Urinary bladder (tissue), 4 donors: ENCODE results near the gene DHRSX. TPM values are rescaled to one million over a fixed set of nuclear protein-coding genes. Genes with fewer than 3 reads are reported as not detected.
"Not testable (repeated sequence)": the region's sequence is repeated elsewhere in the genome, so short reads cannot be mapped to it uniquely, and the experiment has no call there.

Experiments used
- DNase-seq: peaks from one replicate; pipeline ENCODE4 v3.0.0-alpha.2; 2015; ENCODE audit errors: extremely low spot score
- H3K27ac ChIP-seq: one replicate; pipeline ENCODE4 v1.5.1; 2013; ENCODE audit warnings: low read depth, mild to moderate bottlenecking, moderate library complexity
- H3K36me3 ChIP-seq: one replicate; pipeline ENCODE4 v1.6.1; 2013; ENCODE audit warnings: mild to moderate bottlenecking, moderate library complexity; ENCODE audit not compliant: insufficient read depth
- H3K4me1 ChIP-seq: one replicate; pipeline ENCODE4 v1.6.1; 2013; ENCODE audit warnings: mild to moderate bottlenecking, moderate library complexity; ENCODE audit not compliant: insufficient read depth
- H3K4me3 ChIP-seq: one replicate; pipeline ENCODE4 v1.5.1; 2013; ENCODE audit warnings: low read depth, low read length
- WGBS: extraction: QIAGEN DNeasy Blood & Tissue Kit; methylation state at CpG from one replicate; pipeline ENCODE4 v1.1.7; 2013; 5-methylcytosine and 5-hydroxymethylcytosine counted together
- polyA plus RNA-seq: library from polyadenylated mRNA; stranded (reverse); fragments of 200-250 nt; gene quantifications from one replicate; pipeline ENCODE4 v1.2.3, GENCODE V29; 2013
- total RNA-seq: library from RNA; depleted of rRNA; stranded (reverse); fragments of >200 nt; gene quantifications from one replicate; pipeline ENCODE4 v1.2.3, GENCODE V29; 2014
- donor health status: healthy with polysubstance abuse.
- donor health status: healthy.

DHRSX gene
- total and polyA plus RNA-seq, 2 donors = 17.3 to 19.9 TPM

GRCh38 chrX:2469196-2469685 lies 31.5 kb downstream of the DHRSX start:
- no peak for DNase-seq
- H3K4me3 ChIP-seq = no peak overlapping the region
- 92% methylated on average over 22 of the region's 22 CpGs for WGBS
- no peaks in the 10 kb centered on the region for H3K36me3 ChIP-seq
- H3K27ac ChIP-seq = no peak overlapping the region
- no peaks in the 10 kb centered on the region for H3K4me1 ChIP-seq

- no peak overlapping the region for H3K4me3 ChIP-seq
- H3K27ac ChIP-seq = no peak overlapping the region
- H3K36me3 ChIP-seq = no peaks in the 10 kb centered on the region
- DNase-seq = no peak
- no peaks in the 10 kb centered on the region for H3K4me1 ChIP-seq
- 91% methylated on average over 32 of the region's 32 CpGs for WGBS
These were observed 32.2 kb downstream of the DHRSX start for GRCh38 chrX:2468261-2469195.

- 70% methylated on average over 20 of the region's 20 CpGs for WGBS
- Histone ChIP-seq H3K4me3 (no peak overlapping the region), H3K36me3 (no peaks in the 10 kb centered on the region), H3K4me1 (no peaks in the 10 kb centered on the region), H3K27ac (no peak overlapping the region)
- no peak for DNase-seq
These were observed 33.7 kb downstream of the DHRSX start for GRCh38 chrX:2466876-2467656.

- Histone ChIP-seq H3K27ac (no peak overlapping the region), H3K4me3 (no peak overlapping the region), H3K36me3 (no peaks in the 10 kb centered on the region), H3K4me1 (no peaks in the 10 kb centered on the region)
- 85% methylated on average over 15 of the region's 15 CpGs for WGBS
- no peak for DNase-seq
These were observed 36.1 kb downstream of the DHRSX start for GRCh38 chrX:2464677-2465166.

GRCh38 chrX:2463973-2464676 lies 36.7 kb downstream of the DHRSX start:
- H3K36me3 ChIP-seq = no peaks in the 10 kb centered on the region
- H3K4me1 ChIP-seq = no peaks in the 10 kb centered on the region
- DNase-seq = no peak
- no peak overlapping the region for H3K27ac ChIP-seq
- no peak overlapping the region for H3K4me3 ChIP-seq
- WGBS = 83% methylated on average over 27 of the region's 31 CpGs

GRCh38 chrX:2463481-2463880 lies 37.3 kb downstream of the DHRSX start:
- 68% methylated on average over 10 of the region's 10 CpGs for WGBS
- not testable (repeated sequence) for H3K36me3 ChIP-seq

GRCh38 chrX:2462780-2463179 lies 38.0 kb downstream of the DHRSX start:
- H3K4me1 ChIP-seq = no peaks in the 10 kb centered on the region
- H3K36me3 ChIP-seq = no peaks in the 10 kb centered on the region
- H3K27ac ChIP-seq = no peak overlapping the region
- WGBS = 92% methylated on average over 3 of the region's 3 CpGs
- DNase-seq = no peak
- H3K4me3 ChIP-seq = no peak overlapping the region

More at GRCh38 chrX:2463481-2463880, 37.3 kb downstream of the DHRSX start:
- DNase-seq, H3K27ac ChIP-seq, H3K4me3 ChIP-seq, H3K4me1 ChIP-seq: not testable (repeated sequence)

- Histone ChIP-seq H3K4me3 (no peak overlapping the region), H3K4me1 (no peaks in the 10 kb centered on the region), H3K27ac (no peak overlapping the region), H3K36me3 (no peaks in the 10 kb centered on the region)
- DNase-seq = no peak
- WGBS = 37% methylated on average over 5 of the region's 5 CpGs
These were observed 38.7 kb downstream of the DHRSX start for GRCh38 chrX:2462074-2462473.

- WGBS = 81% methylated on average over 8 of the region's 8 CpGs
- H3K4me3 ChIP-seq = no peak overlapping the region
- no peak for DNase-seq
- no peaks in the 10 kb centered on the region for H3K36me3 ChIP-seq
- H3K27ac ChIP-seq = no peak overlapping the region
- H3K4me1 ChIP-seq = no peaks in the 10 kb centered on the region
These were observed 39.1 kb downstream of the DHRSX start for GRCh38 chrX:2461711-2462016.

GRCh38 chrX:2460821-2461710 lies 39.7 kb downstream of the DHRSX start:
- WGBS = 86% methylated on average over 17 of the region's 17 CpGs
- H3K36me3 ChIP-seq, H3K4me1 ChIP-seq, H3K4me3 ChIP-seq, H3K27ac ChIP-seq, DNase-seq: not testable (repeated sequence)

GRCh38 chrX:2460048-2460447 lies 40.7 kb downstream of the DHRSX start:
- not testable (repeated sequence) for H3K27ac ChIP-seq, DNase-seq, H3K36me3 ChIP-seq, H3K4me1 ChIP-seq, H3K4me3 ChIP-seq
- 90% methylated on average over 10 of the region's 10 CpGs for WGBS

GRCh38 chrX:2458309-2458708 lies 42.5 kb downstream of the DHRSX start:
- Histone ChIP-seq H3K4me3 (no peak overlapping the region), H3K27ac (no peak overlapping the region), H3K4me1 (no peaks in the 10 kb centered on the region), H3K36me3 (no peaks in the 10 kb centered on the region)
- WGBS = 86% methylated on average over 6 of the region's 6 CpGs
- DNase-seq = no peak
